Body of pancreas (tissue), 4 donors: ENCODE data around the gene CDKL1. TPM values are rescaled to one million over a fixed set of nuclear protein-coding genes. Genes with fewer than 3 reads are reported as not detected.

Experiments used
- ATAC-seq: fragments of 150-250 bp; one replicate; pipeline ENCODE4 v1.9.1; 2016
- DNase-seq, 4 donors: peaks; one replicate each; pipeline ENCODE4 v3.0.0-alpha.2; 2019
- H3K27ac ChIP-seq, 4 donors: fragments of 200-600 bp; sonication (generic); 1 replicate in 3 of 4; 2 replicates in 1 of 4; pipeline versions ENCODE4 v1.5.1 to v1.6.1; 2016 to 2019; ENCODE audit warnings: mild to moderate bottlenecking in 1 of 4, mixed read lengths in 1 of 4, moderate library complexity in 1 of 4
- H3K27me3 ChIP-seq, 2 donors: fragments of 200-600 bp; sonication (generic); one replicate each; pipeline ENCODE4 v1.6.0; 2016; ENCODE audit warnings: mild to moderate bottlenecking in 1 of 2
- H3K36me3 ChIP-seq, 2 donors: fragments of 200-600 bp; sonication (generic); replicated peaks in 1 of 2; 2 replicates each; pipeline ENCODE4 v1.5.1; 2016; ENCODE audit warnings: low read depth in 2 of 2; ENCODE audit not compliant: insufficient read depth in 1 of 2
- H3K4me1 ChIP-seq: fragments of 200-600 bp; sonication (generic); one replicate; pipeline ENCODE4 v1.6.0; 2016
- H3K4me3 ChIP-seq, 2 donors: fragments of 200-600 bp; sonication (generic); 1 replicate in 1 of 2; 2 replicates in 1 of 2; pipeline ENCODE4 v1.5.1; 2016 to 2019
- H3K9me3 ChIP-seq, 3 donors: fragments of 200-600 bp; sonication (generic); 1 replicate in 2 of 3; 2 replicates in 1 of 3; pipeline ENCODE4 v1.5.1; 2016
- POLR2A ChIP-seq, 3 donors: fragments of 450-650 bp; IDR thresholded peaks; one replicate each; pipeline ENCODE4 v1.6.1; 2016; ENCODE audit warnings: antibody characterized with exemption in 3 of 3, mild to moderate bottlenecking in 2 of 3
- WGBS, 2 donors: methylation state at CpG; one replicate each; pipeline ENCODE4 v1.1.5; 2017; 5-methylcytosine and 5-hydroxymethylcytosine counted together
- intact Hi-C: fragments of 100-400 bp; cut with DNase I; formaldehyde crosslinking; loops from one replicate; pipeline ENCODE4 v1.15.1; 2023
- total RNA-seq, 2 donors: library from RNA; depleted of rRNA; stranded (reverse); fragments of >200 nt; gene quantifications; one replicate each; pipeline ENCODE4 v1.1.0, GENCODE V29; 2016
- TF ChIP-seq, protein P1 (sequence below), 7 experiments: fragments of 450-650 bp in 4 of 7; fragments of 200-600 bp in 3 of 7; sonication (generic) in 3 of 7; IDR thresholded peaks; one replicate each; pipeline ENCODE4 v1.5.1; 2016 to 2019; ENCODE audit warnings: antibody characterized with exemption in 7 of 7

Gene CDKL1
- total RNA-seq, 2 donors from 2014 or later: 6.2 to 7.3 TPM

DNA sequence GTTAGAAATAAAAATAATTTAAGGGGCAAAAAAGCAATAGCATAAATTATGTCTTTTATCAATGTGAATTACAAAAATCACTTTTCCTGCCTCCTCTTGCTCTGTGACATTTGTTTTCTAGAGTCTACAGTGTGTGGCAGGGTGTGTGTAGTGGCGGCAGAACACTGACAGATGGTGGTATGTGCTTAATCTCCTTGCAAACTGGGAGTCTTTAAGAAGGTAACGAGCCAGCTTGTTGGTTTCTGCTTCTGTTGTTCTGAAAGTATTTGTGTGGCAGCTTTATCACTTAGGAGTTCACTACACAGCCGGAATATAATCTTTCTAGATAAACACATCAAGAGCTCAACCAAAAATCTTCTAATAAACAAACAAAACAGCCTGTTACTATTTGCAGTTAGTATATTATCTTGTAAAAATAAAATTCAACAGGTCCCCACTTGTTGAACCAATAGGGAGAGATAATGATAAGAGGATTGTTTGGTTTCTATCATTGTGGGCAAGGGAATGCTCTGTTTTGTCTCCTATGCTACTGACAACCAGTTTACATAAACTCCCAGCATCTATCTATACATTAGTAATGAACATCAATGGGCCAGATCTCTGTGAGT is 13.0 kb downstream of the CDKL1 start:
- WGBS, 2 donors: 29 to 51% methylated on average over 3 of the region's 3 CpGs
- Histone ChIP-seq H3K27ac (no peak overlapping the region), H3K9me3 (no peaks in the 10 kb centered on the region), H3K36me3 (no peaks in the 10 kb centered on the region), H3K27me3 (no peaks in the 10 kb centered on the region), H3K4me1 (peaks cover 41% of the 10 kb centered on the region), H3K4me3 (no peak overlapping the region)
- DNase-seq (peak in 3 of 4 donors; percentile 32 to 48 (median 43)), ATAC-seq (no peak)
- TF ChIP-seq, protein P1, sequence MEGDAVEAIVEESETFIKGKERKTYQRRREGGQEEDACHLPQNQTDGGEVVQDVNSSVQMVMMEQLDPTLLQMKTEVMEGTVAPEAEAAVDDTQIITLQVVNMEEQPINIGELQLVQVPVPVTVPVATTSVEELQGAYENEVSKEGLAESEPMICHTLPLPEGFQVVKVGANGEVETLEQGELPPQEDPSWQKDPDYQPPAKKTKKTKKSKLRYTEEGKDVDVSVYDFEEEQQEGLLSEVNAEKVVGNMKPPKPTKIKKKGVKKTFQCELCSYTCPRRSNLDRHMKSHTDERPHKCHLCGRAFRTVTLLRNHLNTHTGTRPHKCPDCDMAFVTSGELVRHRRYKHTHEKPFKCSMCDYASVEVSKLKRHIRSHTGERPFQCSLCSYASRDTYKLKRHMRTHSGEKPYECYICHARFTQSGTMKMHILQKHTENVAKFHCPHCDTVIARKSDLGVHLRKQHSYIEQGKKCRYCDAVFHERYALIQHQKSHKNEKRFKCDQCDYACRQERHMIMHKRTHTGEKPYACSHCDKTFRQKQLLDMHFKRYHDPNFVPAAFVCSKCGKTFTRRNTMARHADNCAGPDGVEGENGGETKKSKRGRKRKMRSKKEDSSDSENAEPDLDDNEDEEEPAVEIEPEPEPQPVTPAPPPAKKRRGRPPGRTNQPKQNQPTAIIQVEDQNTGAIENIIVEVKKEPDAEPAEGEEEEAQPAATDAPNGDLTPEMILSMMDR (IDR thresholded peaks at IDR 0.05): peak in 2 of 7 experiments; percentile 25 to 37
- no peak for TF ChIP-seq POLR2A (IDR thresholded peaks at IDR 0.05)
- intact Hi-C loops: no loop called here

GRCh38 chr14:50381823-50382287 is 14.8 kb downstream of the CDKL1 start:
- WGBS, 2 donors: 42 to 44% methylated on average over 14 of the region's 14 CpGs
- Histone ChIP-seq H3K27me3 (no peaks in the 10 kb centered on the region), H3K4me3 (no peak overlapping the region), H3K4me1 (peaks cover 30% of the 10 kb centered on the region), H3K9me3 (no peaks in the 10 kb centered on the region), H3K36me3 (no peaks in the 10 kb centered on the region), H3K27ac (peak overlapping the region in 2 of 4 donors; percentile 33 to 40)
- intact Hi-C loops: no loop called here
- ATAC-seq (peak; percentile 50), DNase-seq (peak; percentile 34 to 51 (median 48))
- TF ChIP-seq, protein P1 (IDR thresholded peaks at IDR 0.05): no peak
- no peak for TF ChIP-seq POLR2A (IDR thresholded peaks at IDR 0.05)

DNA sequence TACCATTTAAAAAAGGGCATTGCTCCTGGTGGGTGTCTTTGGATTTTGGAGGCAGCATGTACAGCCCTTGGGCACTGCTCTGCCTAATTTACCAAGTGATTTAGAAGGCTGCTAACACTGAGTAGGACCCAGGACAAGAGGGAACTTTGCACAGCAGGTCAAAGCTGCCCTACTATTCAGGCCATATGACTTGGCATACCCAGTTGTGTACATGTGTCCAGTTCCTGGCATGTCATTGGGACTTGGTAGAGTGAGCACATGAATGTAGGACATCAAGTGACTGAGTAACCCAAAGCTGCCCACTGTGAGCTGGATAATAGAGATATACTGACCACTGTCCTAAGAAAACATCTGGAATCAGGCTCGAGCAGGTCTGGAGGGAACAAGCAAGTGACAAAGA is 15.7 kb downstream of the CDKL1 start:
- H3K4me1 ChIP-seq: peaks cover 30% of the 10 kb centered on the region
- no peak overlapping the region for H3K4me3 ChIP-seq
- TF ChIP-seq, protein P1 (IDR thresholded peaks at IDR 0.05): no peak
- no peak for TF ChIP-seq POLR2A (IDR thresholded peaks at IDR 0.05)
- ATAC-seq (no peak), DNase-seq (no peak)
- H3K27me3 ChIP-seq: no peaks in the 10 kb centered on the region
- no peak overlapping the region for H3K27ac ChIP-seq
- no peaks in the 10 kb centered on the region for H3K9me3 ChIP-seq
- H3K36me3 ChIP-seq: no peaks in the 10 kb centered on the region
- WGBS, 2 donors: 86 to 87% methylated on average over 1 of the region's 1 CpG
- intact Hi-C loops: no loop called here

GRCh38 chr14:50380455-50380854 is 16.2 kb downstream of the CDKL1 start:
- Histone ChIP-seq H3K27me3 (no peaks in the 10 kb centered on the region), H3K4me1 (peaks cover 30% of the 10 kb centered on the region), H3K36me3 (no peaks in the 10 kb centered on the region), H3K4me3 (no peak overlapping the region), H3K27ac (no peak overlapping the region), H3K9me3 (no peaks in the 10 kb centered on the region)
- DNase-seq (no peak), ATAC-seq (no peak)
- 86 to 88% methylated on average over 1 of the region's 1 CpG for WGBS, 2 donors
- intact Hi-C loops: no loop called here
- TF ChIP-seq, protein P1 (IDR thresholded peaks at IDR 0.05): no peak
- TF ChIP-seq POLR2A (IDR thresholded peaks at IDR 0.05): no peak

GRCh38 chr14:50379563-50379962 is 17.1 kb downstream of the CDKL1 start:
- no peaks in the 10 kb centered on the region for H3K27me3 ChIP-seq
- no peaks in the 10 kb centered on the region for H3K36me3 ChIP-seq
- intact Hi-C loops: no loop called here
- H3K4me3 ChIP-seq: no peak overlapping the region
- no peak overlapping the region for H3K27ac ChIP-seq
- DNase-seq: no peak
- no peaks in the 10 kb centered on the region for H3K9me3 ChIP-seq
- TF ChIP-seq, protein P1 (IDR thresholded peaks at IDR 0.05): no peak
- TF ChIP-seq POLR2A (IDR thresholded peaks at IDR 0.05): no peak
- WGBS, 2 donors: 91 to 95% methylated on average over 2 of the region's 2 CpGs
- no peak for ATAC-seq
- H3K4me1 ChIP-seq: peaks cover 30% of the 10 kb centered on the region
